Amniotic stem cell (primary cell): Measurements from ENCODE around the gene IQCE.

Source experiments
- DNase-seq: peaks from one replicate; lab custom pipeline; 2025; lab: John Stamatoyannopoulos, UW

Gene IQCE

DNA sequence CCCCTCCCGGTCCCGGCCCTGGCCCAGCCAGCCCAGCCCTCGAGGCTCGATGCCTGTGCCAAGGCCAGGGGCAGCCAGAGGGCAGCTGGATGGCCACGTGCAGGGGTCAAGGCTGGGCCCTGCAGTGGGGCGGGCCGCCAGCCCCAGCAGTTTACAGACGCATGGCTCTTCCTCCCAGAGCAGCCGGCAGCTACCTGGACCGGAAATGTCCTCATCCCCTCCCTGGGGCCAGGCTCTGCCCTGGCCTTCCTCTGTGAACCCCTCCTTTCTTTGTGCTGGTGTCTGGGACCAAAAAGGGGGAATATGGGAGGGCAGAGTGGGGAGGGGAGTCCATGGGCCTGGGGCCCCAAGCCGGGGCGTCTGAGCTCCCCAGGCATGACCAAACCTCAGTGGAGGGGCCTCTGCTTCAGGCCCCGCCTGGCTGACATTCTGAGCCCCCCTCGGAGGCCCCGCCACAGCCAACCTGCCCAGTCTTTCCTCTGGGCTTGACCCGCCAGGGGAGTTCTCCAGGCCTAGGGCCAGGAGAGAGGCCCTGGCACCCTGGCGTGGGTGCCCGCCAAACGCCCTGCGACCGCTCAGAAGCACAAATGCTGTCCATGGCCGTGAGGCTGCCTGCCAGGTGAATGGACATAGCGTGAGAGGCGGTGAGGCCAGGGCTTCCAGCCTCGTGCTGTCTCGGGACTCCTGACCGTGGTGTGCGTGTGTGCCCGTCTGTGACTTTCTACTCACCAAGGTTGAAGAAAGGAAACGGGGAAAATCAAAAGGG, 104.5 kb downstream of the IQCE start:
- DNase-seq = no peak

DNA sequence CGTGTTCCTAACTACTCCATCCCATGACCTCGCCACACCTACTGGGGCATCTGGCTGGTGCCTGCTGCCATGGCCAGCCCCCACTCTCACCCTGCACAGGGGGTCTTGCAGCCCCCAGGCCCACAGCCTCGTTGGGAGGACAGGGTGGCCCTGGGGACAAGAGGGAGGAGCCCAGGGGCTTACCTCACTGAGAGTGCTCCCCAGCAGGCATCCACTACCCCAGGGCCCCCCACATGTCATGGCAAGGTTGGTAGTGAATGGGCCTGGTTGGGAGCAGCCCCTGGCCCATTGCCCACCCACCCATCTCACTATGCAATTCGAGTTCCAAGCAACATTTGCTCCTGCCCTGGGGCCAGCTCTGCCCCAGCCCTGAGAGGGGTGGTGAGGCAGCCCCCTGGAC, 105.2 kb downstream of the IQCE start:
- DNase-seq = no peak
